HCT116 (cell line): ENCODE measurements around the gene HLA-DPA1. TPM values are rescaled to one million over a fixed set of nuclear protein-coding genes. Genes with fewer than 3 reads are reported as not detected.

ENCODE experiments used
- ATAC-seq: fragments of 200-7000 bp; cut with Tn5 transposase; 2 replicates; pipeline ENCODE4 v1.9.1; 2020; ENCODE audit warnings: mild to moderate bottlenecking, moderate library complexity
- BruUV-seq: library from RNA; stranded (reverse); fragments of 400-500 nt; replicated peaks from 2 replicates; lab custom pipeline; 2021; lab: Mats Ljungman, UMichigan
- CTCF ChIA-PET: fragments of 300-600 bp; sonication (Branson Sonifier 250); formaldehyde crosslinking; loops from one replicate; lab custom pipeline; 2021; ENCODE audit warnings: antibody characterized with exemption; lab: Charles Lee
- POLR2A ChIA-PET: fragments of 300-600, 350-600 bp; sonication (Branson Sonifier 250); formaldehyde crosslinking; loops from one replicate; lab custom pipeline; 2021; ENCODE audit warnings: antibody characterized with exemption; lab: Charles Lee
- RAD21 ChIA-PET, 2 experiments: fragments of 300-600 bp; sonication (Branson Sonifier 250); formaldehyde crosslinking; loops; one replicate each; lab custom pipeline; 2023; ENCODE audit warnings: low total read pairs in 2 of 2; ENCODE audit not compliant: uncharacterized antibody in 2 of 2, unreplicated experiment in 2 of 2, low non-redundant PET in 1 of 2; lab: Charles Lee
- DNase-seq: peaks from one replicate; pipeline ENCODE4 v3.0.0-alpha.2; 2010; ENCODE audit warnings: low read depth, low spot score
- H2AFZ ChIP-seq: fragments of 200-600 bp; shearing (Covaris generic), sonication (generic); 2 replicates; pipeline ENCODE4 v1.6.1; 2017; ENCODE audit warnings: low read depth, mixed run types, mixed read lengths, antibody characterized with exemption, low read length; ENCODE audit not compliant: poor library complexity, severe bottlenecking
- H3K27ac ChIP-seq: 2 replicates; pipeline ENCODE4 v1.5.1; 2012; ENCODE audit warnings: low read depth, low read length
- H3K27me3 ChIP-seq: fragments of 200-600 bp; sonication (generic); 2 replicates; pipeline ENCODE4 v1.6.1; 2016; ENCODE audit warnings: mixed run types, low read length, mixed read lengths; ENCODE audit not compliant: insufficient read depth
- H3K36me3 ChIP-seq, 2 experiments: fragments of 200-500 bp in 1 of 2; fragments of 200-600 bp in 1 of 2; sonication (Bioruptor generic) in 1 of 2; sonication (generic) in 1 of 2; 2 replicates each; pipeline versions ENCODE4 v1.5.1 to v1.6.1; 2014 to 2016; ENCODE audit warnings: low read length in 2 of 2, inconsistent platforms in 1 of 2, mixed read lengths in 1 of 2, mixed run types in 1 of 2; ENCODE audit not compliant: insufficient read depth in 2 of 2, control insufficient read depth in 1 of 2
- H3K4me1 ChIP-seq, 2 experiments: fragments of 200-600 bp in 1 of 2; sonication (generic) in 1 of 2; 2 replicates each; pipeline versions ENCODE4 v1.5.1 to v1.6.1; 2012 to 2017; ENCODE audit warnings: low read length in 2 of 2, inconsistent platforms in 1 of 2, mild to moderate bottlenecking in 1 of 2, mixed read lengths in 1 of 2, mixed run types in 1 of 2, moderate library complexity in 1 of 2; ENCODE audit not compliant: insufficient read depth in 2 of 2, control insufficient read depth in 1 of 2
- H3K4me2 ChIP-seq: fragments of 200-600 bp; sonication (generic); 2 replicates; pipeline ENCODE4 v1.6.1; 2017; ENCODE audit warnings: mixed run types, low read length, mixed read lengths
- H3K4me3 ChIP-seq, 2 experiments: fragments of 200-600 bp in 1 of 2; sonication (generic) in 1 of 2; replicated peaks in 1 of 2; 2 replicates each; pipeline ENCODE4 v1.5.1; 2011 to 2016; ENCODE audit warnings: low read length in 2 of 2, control low read depth in 1 of 2, low read depth in 1 of 2, mild to moderate bottlenecking in 1 of 2, mixed read lengths in 1 of 2, mixed run types in 1 of 2
- H3K79me2 ChIP-seq: fragments of 200-600 bp; sonication (generic); 2 replicates; pipeline ENCODE4 v1.6.1; 2017; ENCODE audit warnings: mild to moderate bottlenecking, mixed run types, low read length, moderate library complexity, mixed read lengths; ENCODE audit not compliant: insufficient read depth
- H3K9ac ChIP-seq: fragments of 200-600 bp; sonication (generic); 2 replicates; pipeline ENCODE4 v1.6.1; 2016; ENCODE audit warnings: low read length, mixed read lengths
- H3K9me2 ChIP-seq: fragments of 200-600 bp; sonication (generic), shearing (Covaris generic); 2 replicates; pipeline ENCODE4 v1.6.1; 2017; ENCODE audit warnings: mixed run types, mild to moderate bottlenecking, moderate library complexity; ENCODE audit not compliant: insufficient read depth
- H3K9me3 ChIP-seq, 2 experiments: fragments of 200-500 bp in 1 of 2; fragments of 200-600 bp in 1 of 2; sonication (Bioruptor generic) in 1 of 2; sonication (generic) in 1 of 2; 2 replicates each; pipeline ENCODE4 v1.6.1; 2014 to 2017; ENCODE audit warnings: low read length in 2 of 2, mixed read lengths in 2 of 2, inconsistent platforms in 1 of 2, low read depth in 1 of 2, mild to moderate bottlenecking in 1 of 2, mixed run types in 1 of 2, moderate library complexity in 1 of 2; ENCODE audit not compliant: control insufficient read depth in 1 of 2, insufficient read depth in 1 of 2
- H4K20me1 ChIP-seq: fragments of 200-600 bp; sonication (generic), shearing (Covaris generic); 2 replicates; pipeline ENCODE4 v1.6.1; 2017; ENCODE audit warnings: mixed run types, mild to moderate bottlenecking, moderate library complexity; ENCODE audit not compliant: insufficient read depth
- CEBPB ChIP-seq: IDR thresholded peaks from 2 replicates; pipeline ENCODE4 v1.6.1; 2012; ENCODE audit warnings: low read depth
- EGR1 ChIP-seq: IDR thresholded peaks from 2 replicates; pipeline ENCODE4 v1.6.1; 2012; ENCODE audit warnings: low read depth
- ELF1 ChIP-seq: IDR thresholded peaks from 2 replicates; pipeline ENCODE4 v1.6.1; 2012; ENCODE audit warnings: low read depth, borderline replicate concordance
- EZH2 ChIP-seq: fragments of 200-600 bp; sonication (generic); IDR thresholded peaks from 2 replicates; pipeline ENCODE4 v1.6.1; 2017; ENCODE audit warnings: antibody characterized with exemption, mixed run types
- EZH2phosphoT487 ChIP-seq: fragments of 200-600 bp; IDR thresholded peaks from 2 replicates; pipeline ENCODE4 v1.6.1; 2018; ENCODE audit warnings: antibody characterized with exemption, borderline replicate concordance
- JUND ChIP-seq: IDR thresholded peaks from 2 replicates; pipeline ENCODE4 v1.6.1; 2012
- POLR2AphosphoS5 ChIP-seq: IDR thresholded peaks from 2 replicates; pipeline ENCODE4 v1.6.1; 2011; ENCODE audit warnings: mild to moderate bottlenecking, low read depth, low read length, moderate library complexity
- RAD21 ChIP-seq: IDR thresholded peaks from 2 replicates; pipeline ENCODE4 v1.6.1; 2012; ENCODE audit warnings: low read depth, mild to moderate bottlenecking
- SP1 ChIP-seq: IDR thresholded peaks from 2 replicates; pipeline ENCODE4 v1.6.1; 2012; ENCODE audit warnings: low read depth
- ZFX ChIP-seq: fragments of 450-650 bp; IDR thresholded peaks from 2 replicates; pipeline ENCODE4 v1.6.1; 2017
- intact Hi-C: fragments of 100-400 bp; cut with micrococcal nuclease; formaldehyde crosslinking; loops from 2 replicates; pipeline ENCODE4 v1.10.0; 2022
- total RNA-seq: library from RNA; stranded (reverse); gene quantifications from one replicate; pipeline ENCODE4 v1.2.1, GENCODE V29; 2021; ENCODE audit not compliant: unreplicated experiment
- TF ChIP-seq, protein P1 (sequence below): IDR thresholded peaks from 2 replicates; pipeline ENCODE4 v1.6.1; 2011; ENCODE audit warnings: mild to moderate bottlenecking, low read length, moderate library complexity; ENCODE audit not compliant: insufficient replicate concordance; ENCODE audit errors: extremely low read depth

Gene HLA-DPA1
- total RNA-seq, 1 experiment from 2014 or later = 0.89 TPM

- BruUV-seq = no TSS peak
- peak; percentile 52 for DNase-seq
- Histone ChIP-seq H3K4me2 (0 out of 2 replicates have a peak within 1 kb of the TSS, but pooled peaks have one; percentile 1), H3K9ac (no peak within 1 kb of the TSS), H3K27me3 (no peaks in the 10 kb centered on the region), H3K4me1 (peaks cover 0 to 6% of the 10 kb centered on the region in 2 experiments; a peak in 1 of 4 replicates), H2AFZ (peak within 1 kb of the TSS; percentile 76), H4K20me1 (no peaks in the 10 kb centered on the region), H3K27ac (no peak within 1 kb of the TSS), H3K36me3 (no peaks in the 10 kb centered on the region), H3K79me2 (no peaks in the 10 kb centered on the region), H3K9me3 (no peaks in the 10 kb centered on the region), H3K9me2 (no peaks in the 10 kb centered on the region), H3K4me3 (no peak within 1 kb of the TSS)
- ChIA-PET CTCF (interaction anchor here (0.6 to 1.6 kb wide), 8 partner anchors 10 to 880 kb away, joined by 3 to 5 read pairs (median 3); no protein-coding TSS in a partner anchor), POLR2A (interaction anchor here (0.8 kb wide), 1 partner anchor 13 kb away, joined by 5 read pairs; no protein-coding TSS in a partner anchor), RAD21 (no interaction called here)
- intact Hi-C loops = no loop called here
- TF ChIP-seq SP1 (0 out of 2 replicates have a peak, but pooled peaks have one; percentile 22), ZFX (no peak)
- peak; percentile 93 for ATAC-seq
Measured at GRCh38 chr6:33075568-33076405, 2.3 kb upstream of the HLA-DPA1 start, which contains the start of gene HLA-DPB1. TSS of gene HLA-DPB1 (plus strand) at chr6:33075990. CDS start at chr6:33076042, 52 bp downstream.

- H3K9ac ChIP-seq = no peak overlapping the region
- H2AFZ ChIP-seq = peak overlapping the region; percentile 76
- no peak overlapping the region for H3K4me3 ChIP-seq
- no peaks in the 10 kb centered on the region for H3K9me3 ChIP-seq
- ChIA-PET RAD21 (no interaction called here), CTCF (interaction anchor here (0.8 to 1.6 kb wide), 7 partner anchors 9 to 173 kb away, joined by 3 to 5 read pairs (median 3); no protein-coding TSS in a partner anchor), POLR2A (interaction anchor here (0.8 kb wide), 1 partner anchor 14 kb away, joined by 5 read pairs; no protein-coding TSS in a partner anchor)
- H3K36me3 ChIP-seq = no peaks in the 10 kb centered on the region
- H3K27ac ChIP-seq = no peak overlapping the region
- peak; percentile 26 for ATAC-seq
- no peak for DNase-seq
- H3K9me2 ChIP-seq = no peaks in the 10 kb centered on the region
- no TSS peak for BruUV-seq
- peaks cover 0 to 6% of the 10 kb centered on the region in 2 experiments; a peak in 1 of 4 replicates for H3K4me1 ChIP-seq
- H3K79me2 ChIP-seq = no peaks in the 10 kb centered on the region
- no peaks in the 10 kb centered on the region for H4K20me1 ChIP-seq
- no peaks in the 10 kb centered on the region for H3K27me3 ChIP-seq
- TF ChIP-seq EGR1 (no peak), EZH2phosphoT487 (no peak), ZFX (no peak), JUND (no peak), POLR2AphosphoS5 (no peak), ELF1 (no peak), CEBPB (no peak), SP1 (no peak), EZH2 (no peak), RAD21 (no peak)
- TF ChIP-seq, protein P1, sequence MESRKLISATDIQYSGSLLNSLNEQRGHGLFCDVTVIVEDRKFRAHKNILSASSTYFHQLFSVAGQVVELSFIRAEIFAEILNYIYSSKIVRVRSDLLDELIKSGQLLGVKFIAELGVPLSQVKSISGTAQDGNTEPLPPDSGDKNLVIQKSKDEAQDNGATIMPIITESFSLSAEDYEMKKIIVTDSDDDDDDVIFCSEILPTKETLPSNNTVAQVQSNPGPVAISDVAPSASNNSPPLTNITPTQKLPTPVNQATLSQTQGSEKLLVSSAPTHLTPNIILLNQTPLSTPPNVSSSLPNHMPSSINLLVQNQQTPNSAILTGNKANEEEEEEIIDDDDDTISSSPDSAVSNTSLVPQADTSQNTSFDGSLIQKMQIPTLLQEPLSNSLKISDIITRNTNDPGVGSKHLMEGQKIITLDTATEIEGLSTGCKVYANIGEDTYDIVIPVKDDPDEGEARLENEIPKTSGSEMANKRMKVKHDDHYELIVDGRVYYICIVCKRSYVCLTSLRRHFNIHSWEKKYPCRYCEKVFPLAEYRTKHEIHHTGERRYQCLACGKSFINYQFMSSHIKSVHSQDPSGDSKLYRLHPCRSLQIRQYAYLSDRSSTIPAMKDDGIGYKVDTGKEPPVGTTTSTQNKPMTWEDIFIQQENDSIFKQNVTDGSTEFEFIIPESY = no peak
- no peak overlapping the region for H3K4me2 ChIP-seq
- intact Hi-C loops = no loop called here
Measured at GRCh38 chr6:33075208-33075567, 1.7 kb upstream of the HLA-DPA1 start.
